Kidney (tissue), 14 donors: Measurements from ENCODE around the gene TUBAL3. TPM values are rescaled to one million over a fixed set of nuclear protein-coding genes. Genes with fewer than 3 reads are reported as not detected.

Experiments
- DNase-seq, 5 donors: peaks; one replicate each; pipeline ENCODE4 v3.0.0-alpha.2; 2013 to 2020
- FAIRE-seq: peaks from 2 replicates; lab custom pipeline; 2012; peaks lifted over from hg19 to GRCh38; lab: Jason Lieb, UNC
- H3K27ac ChIP-seq, 2 donors: one replicate each; pipeline ENCODE4 v1.7.0; 2013; ENCODE audit warnings: low read depth in 2 of 2, low read length in 2 of 2, inconsistent platforms in 1 of 2
- H3K27me3 ChIP-seq: one replicate; pipeline ENCODE4 v1.7.1; 2013; ENCODE audit warnings: low read length, inconsistent platforms; ENCODE audit not compliant: control insufficient read depth, insufficient read depth
- H3K36me3 ChIP-seq, 3 donors: one replicate each; pipeline versions ENCODE4 v1.7.0 to v1.7.1; 2013; ENCODE audit warnings: low read length in 3 of 3, control low read depth in 1 of 3, inconsistent platforms in 1 of 3; ENCODE audit not compliant: insufficient read depth in 3 of 3, control insufficient read depth in 2 of 3
- H3K4me1 ChIP-seq, 3 donors: one replicate each; pipeline versions ENCODE4 v1.7.0 to v1.7.1; 2013; ENCODE audit warnings: low read length in 3 of 3, inconsistent platforms in 1 of 3, low read depth in 1 of 3; ENCODE audit not compliant: control insufficient read depth in 2 of 3, insufficient read depth in 2 of 3
- H3K4me3 ChIP-seq, 3 donors: one replicate each; pipeline versions ENCODE4 v1.7.0 to v1.8.1; 2013; ENCODE audit warnings: low read length in 3 of 3, control low read depth in 1 of 3, inconsistent platforms in 1 of 3
- H3K9ac ChIP-seq, 3 donors: one replicate each; pipeline versions ENCODE4 v1.7.0 to v1.7.1; 2013; ENCODE audit warnings: low read length in 3 of 3, control low read depth in 1 of 3, inconsistent platforms in 1 of 3
- H3K9me3 ChIP-seq, 3 donors: one replicate each; pipeline versions ENCODE4 v1.7.0 to v1.7.1; 2013; ENCODE audit warnings: low read length in 3 of 3, control low read depth in 1 of 3, inconsistent platforms in 1 of 3; ENCODE audit not compliant: control insufficient read depth in 2 of 3, insufficient read depth in 1 of 3
- intact Hi-C: fragments of 100-400 bp; cut with DNase I; formaldehyde crosslinking; loops from one replicate; pipeline ENCODE4 v1.11.1; 2022
- polyA plus RNA-seq: library from polyadenylated mRNA; stranded (reverse); fragments of 350-450 nt; fragmentation: Illumina TruSeq; extraction: RNeasy Lipid Tissue Mini Kit (QIAGEN cat#74804); gene quantifications from one replicate; pipeline ENCODE4 v1.2.3, GENCODE V29; 2014; ENCODE audit warnings: low read depth, low replicate concordance; ENCODE audit not compliant: insufficient read depth
- total RNA-seq: library from RNA; stranded (reverse); fragmentation: NEBNext Ultra II Directional; extraction: Animal tissue kit (Norgen Biotek cat#: 25700); gene quantifications from one replicate; pipeline ENCODE4 v1.2.1, GENCODE V29; 2021
- TF ChIP-seq, protein P1 (sequence below): IDR thresholded peaks from 3 replicates; pipeline ENCODE4 v1.5.1; 2012; ENCODE audit warnings: mild to moderate bottlenecking, moderate library complexity, borderline replicate concordance; ENCODE audit not compliant: insufficient read depth; ENCODE audit errors: extremely low read depth
- donor health status: control.
- donor health status: control.
- donor health status: control.
- donor health status: control.
- donor health status: control.
- donor health status: DM: yes; HTN: yes; CAD: no.
- donor health status: Normal renal cell carcinoma (clear cell type).

TUBAL3 gene
- total and polyA plus RNA-seq, 2 donors from 2014 or later, result 0.44 to 10.8 TPM

DNA sequence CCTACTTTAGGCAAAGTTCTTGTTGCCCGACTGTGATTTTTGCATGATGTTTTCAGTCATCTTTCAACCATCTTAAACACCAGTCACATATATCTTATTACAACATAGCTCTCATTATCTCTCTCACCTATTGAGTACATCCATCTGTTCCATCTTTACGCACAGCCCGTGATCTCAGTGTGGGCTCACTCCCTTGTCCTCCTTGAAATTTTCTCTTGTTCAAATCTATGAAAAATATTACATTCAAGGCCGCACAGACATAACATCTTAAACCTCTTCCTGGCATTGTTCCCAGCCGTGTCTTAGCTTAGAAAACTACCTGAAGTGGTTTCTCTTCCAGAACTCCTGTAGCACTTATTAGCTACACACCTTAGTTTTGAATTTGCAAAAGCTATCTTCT lies 40.4 kb upstream of the TUBAL3 start:
- H3K9ac ChIP-seq, result no peak overlapping the region
- DNase-seq, result no peak
- H3K36me3 ChIP-seq, result no peaks in the 10 kb centered on the region
- H3K27me3 ChIP-seq, result no peaks in the 10 kb centered on the region
- H3K27ac ChIP-seq, result no peak overlapping the region
- no peaks in the 10 kb centered on the region for H3K9me3 ChIP-seq
- intact Hi-C loops, result loop anchor here (10.0 kb wide), 1 partner anchor 430 kb away; no protein-coding TSS in a partner anchor
- H3K4me3 ChIP-seq, result no peak overlapping the region
- no peak for FAIRE-seq
- TF ChIP-seq, protein P1, sequence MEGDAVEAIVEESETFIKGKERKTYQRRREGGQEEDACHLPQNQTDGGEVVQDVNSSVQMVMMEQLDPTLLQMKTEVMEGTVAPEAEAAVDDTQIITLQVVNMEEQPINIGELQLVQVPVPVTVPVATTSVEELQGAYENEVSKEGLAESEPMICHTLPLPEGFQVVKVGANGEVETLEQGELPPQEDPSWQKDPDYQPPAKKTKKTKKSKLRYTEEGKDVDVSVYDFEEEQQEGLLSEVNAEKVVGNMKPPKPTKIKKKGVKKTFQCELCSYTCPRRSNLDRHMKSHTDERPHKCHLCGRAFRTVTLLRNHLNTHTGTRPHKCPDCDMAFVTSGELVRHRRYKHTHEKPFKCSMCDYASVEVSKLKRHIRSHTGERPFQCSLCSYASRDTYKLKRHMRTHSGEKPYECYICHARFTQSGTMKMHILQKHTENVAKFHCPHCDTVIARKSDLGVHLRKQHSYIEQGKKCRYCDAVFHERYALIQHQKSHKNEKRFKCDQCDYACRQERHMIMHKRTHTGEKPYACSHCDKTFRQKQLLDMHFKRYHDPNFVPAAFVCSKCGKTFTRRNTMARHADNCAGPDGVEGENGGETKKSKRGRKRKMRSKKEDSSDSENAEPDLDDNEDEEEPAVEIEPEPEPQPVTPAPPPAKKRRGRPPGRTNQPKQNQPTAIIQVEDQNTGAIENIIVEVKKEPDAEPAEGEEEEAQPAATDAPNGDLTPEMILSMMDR, result no peak
- peaks cover 0 to 3% (median 0%) of the 10 kb centered on the region in 3 donors for H3K4me1 ChIP-seq

- no peak for DNase-seq
- Histone ChIP-seq H3K27ac (no peak overlapping the region), H3K9me3 (no peaks in the 10 kb centered on the region), H3K9ac (no peak overlapping the region), H3K4me3 (no peak overlapping the region), H3K36me3 (no peaks in the 10 kb centered on the region), H3K4me1 (peaks cover 0 to 3% (median 0%) of the 10 kb centered on the region in 3 donors), H3K27me3 (no peaks in the 10 kb centered on the region)
- intact Hi-C loops, result loop anchor here (5.0 to 10.0 kb wide), 2 partner anchors 179 to 431 kb away; no protein-coding TSS in a partner anchor
- TF ChIP-seq, protein P1, result no peak
- FAIRE-seq, result no peak
These were observed 38.8 kb upstream of the TUBAL3 start for GRCh38 chr10:5443429-5443828.

DNA sequence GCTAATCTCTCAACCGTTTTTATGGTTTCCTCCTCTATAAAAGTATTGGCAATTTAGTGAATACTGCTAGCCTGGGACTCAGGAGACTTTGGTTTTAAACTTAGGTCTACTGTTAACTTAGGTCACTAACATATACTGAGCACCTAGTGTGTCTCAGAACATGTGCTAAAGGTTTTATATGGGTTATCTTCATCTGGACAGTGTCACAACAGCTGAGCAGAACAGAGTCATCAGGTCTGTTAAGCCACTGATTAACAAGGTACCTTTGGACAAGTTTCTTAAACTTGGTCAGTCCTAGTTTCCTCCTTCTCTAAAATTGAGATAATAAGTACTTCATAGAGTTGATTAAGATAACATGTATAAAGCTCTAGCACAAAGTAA lies 38.4 kb upstream of the TUBAL3 start:
- FAIRE-seq, result no peak
- no peak overlapping the region for H3K4me3 ChIP-seq
- no peaks in the 10 kb centered on the region for H3K36me3 ChIP-seq
- no peaks in the 10 kb centered on the region for H3K9me3 ChIP-seq
- peaks cover 0 to 3% (median 0%) of the 10 kb centered on the region in 3 donors for H3K4me1 ChIP-seq
- intact Hi-C loops, result loop anchor here (5.0 to 10.0 kb wide), 2 partner anchors 179 to 432 kb away; no protein-coding TSS in a partner anchor
- no peak overlapping the region for H3K9ac ChIP-seq
- TF ChIP-seq, protein P1, result no peak
- no peaks in the 10 kb centered on the region for H3K27me3 ChIP-seq
- H3K27ac ChIP-seq, result no peak overlapping the region
- DNase-seq, result no peak
